ENCODE data around the gene OOSP3.

Gene OOSP3

DNA sequence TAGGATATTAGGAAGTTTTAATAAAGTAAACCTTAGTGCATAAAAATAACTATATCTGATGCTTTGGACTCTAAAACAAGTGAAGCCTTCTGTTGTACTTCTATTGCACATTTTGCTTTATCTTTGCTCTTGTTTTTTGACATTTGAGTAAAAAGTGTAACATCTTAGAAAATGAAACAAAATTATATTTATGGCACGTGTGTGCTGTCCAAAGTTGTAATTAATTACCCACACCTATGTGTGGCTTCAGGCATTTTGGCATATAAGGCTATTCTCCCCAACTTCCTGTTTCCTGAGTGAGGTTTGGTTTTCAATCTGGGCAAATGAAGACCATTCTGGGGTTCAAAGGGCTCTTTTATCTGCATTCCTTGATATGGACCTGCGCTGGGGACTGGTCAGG lies 59.5 kb downstream of the OOSP3 start, which contains the start of gene OOSP1:
Gene OOSP1, plus strand, starts transcription at position 301 of the 400 bp plus-strand sequence. Its CDS starts 23 bp downstream, at position 324.
- no peak within 1 kb of the TSS for H3K4me3 ChIP-seq (ENCODE audit: low read depth, low read length)
- TF ChIP-seq, protein P1, sequence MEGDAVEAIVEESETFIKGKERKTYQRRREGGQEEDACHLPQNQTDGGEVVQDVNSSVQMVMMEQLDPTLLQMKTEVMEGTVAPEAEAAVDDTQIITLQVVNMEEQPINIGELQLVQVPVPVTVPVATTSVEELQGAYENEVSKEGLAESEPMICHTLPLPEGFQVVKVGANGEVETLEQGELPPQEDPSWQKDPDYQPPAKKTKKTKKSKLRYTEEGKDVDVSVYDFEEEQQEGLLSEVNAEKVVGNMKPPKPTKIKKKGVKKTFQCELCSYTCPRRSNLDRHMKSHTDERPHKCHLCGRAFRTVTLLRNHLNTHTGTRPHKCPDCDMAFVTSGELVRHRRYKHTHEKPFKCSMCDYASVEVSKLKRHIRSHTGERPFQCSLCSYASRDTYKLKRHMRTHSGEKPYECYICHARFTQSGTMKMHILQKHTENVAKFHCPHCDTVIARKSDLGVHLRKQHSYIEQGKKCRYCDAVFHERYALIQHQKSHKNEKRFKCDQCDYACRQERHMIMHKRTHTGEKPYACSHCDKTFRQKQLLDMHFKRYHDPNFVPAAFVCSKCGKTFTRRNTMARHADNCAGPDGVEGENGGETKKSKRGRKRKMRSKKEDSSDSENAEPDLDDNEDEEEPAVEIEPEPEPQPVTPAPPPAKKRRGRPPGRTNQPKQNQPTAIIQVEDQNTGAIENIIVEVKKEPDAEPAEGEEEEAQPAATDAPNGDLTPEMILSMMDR (IDR thresholded peaks at IDR 0.05; ENCODE audit: low read depth, low read length), result no peak
- no peak for DNase-seq (ENCODE audit: low read depth, low spot score)
- in situ Hi-C loops (cut with HindIII; ENCODE audit: low sequenced_read_pairs), result no loop called here

DNA sequence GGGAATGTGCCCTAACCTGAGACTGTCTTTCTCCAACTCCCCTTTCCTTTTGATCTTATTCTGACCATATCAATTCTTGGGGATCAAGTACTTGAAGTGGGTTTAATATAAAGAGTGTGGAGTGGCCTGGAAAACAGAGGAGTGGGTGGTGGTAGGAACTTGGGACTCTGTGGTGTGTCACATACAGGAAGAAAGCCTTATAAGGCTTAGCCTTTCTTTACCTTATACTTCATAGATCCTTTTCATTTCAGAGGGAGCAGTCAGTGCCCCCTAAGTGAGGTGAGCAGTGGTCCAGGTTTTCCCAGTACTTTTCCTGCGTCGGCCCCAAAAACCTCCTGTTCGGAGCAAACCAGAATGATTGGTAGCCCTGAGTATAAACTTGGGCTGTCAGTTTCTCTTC lies 60.1 kb downstream of the OOSP3 start:
- TF ChIP-seq, protein P1 (IDR thresholded peaks at IDR 0.05; ENCODE audit: low read depth, low read length), result no peak
- H3K4me3 ChIP-seq (ENCODE audit: low read depth, low read length), result no peak overlapping the region
- in situ Hi-C loops (cut with HindIII; ENCODE audit: low sequenced_read_pairs), result no loop called here
- no peak for DNase-seq (ENCODE audit: low read depth, low spot score)

DNA sequence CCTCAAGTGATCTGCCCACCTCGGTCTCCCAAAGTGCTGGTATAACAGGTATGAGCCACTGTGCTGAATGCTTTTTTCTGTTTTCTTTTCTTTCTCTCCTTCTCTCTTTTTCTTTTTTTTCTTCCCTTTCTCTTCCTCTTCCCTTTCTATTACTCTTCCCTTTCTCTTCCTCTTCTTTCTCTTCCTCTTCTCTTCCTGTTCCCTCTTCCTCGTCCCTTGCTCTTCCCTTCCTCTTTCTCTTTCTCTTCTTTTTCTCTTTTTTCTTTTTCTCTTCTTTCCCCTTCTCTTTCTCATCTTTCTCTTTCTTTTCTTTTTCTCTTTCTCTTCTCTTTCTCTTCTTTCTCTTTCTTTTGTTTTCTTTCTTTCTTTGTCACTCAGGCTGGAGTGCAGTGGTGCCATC lies 60.9 kb downstream of the OOSP3 start:
- no peak overlapping the region for H3K4me3 ChIP-seq (ENCODE audit: low read depth, low read length)
- TF ChIP-seq, protein P1 (IDR thresholded peaks at IDR 0.05; ENCODE audit: low read depth, low read length), result no peak
- no peak for DNase-seq (ENCODE audit: low read depth, low spot score)
- in situ Hi-C loops (cut with HindIII; ENCODE audit: low sequenced_read_pairs), result no loop called here

DNA sequence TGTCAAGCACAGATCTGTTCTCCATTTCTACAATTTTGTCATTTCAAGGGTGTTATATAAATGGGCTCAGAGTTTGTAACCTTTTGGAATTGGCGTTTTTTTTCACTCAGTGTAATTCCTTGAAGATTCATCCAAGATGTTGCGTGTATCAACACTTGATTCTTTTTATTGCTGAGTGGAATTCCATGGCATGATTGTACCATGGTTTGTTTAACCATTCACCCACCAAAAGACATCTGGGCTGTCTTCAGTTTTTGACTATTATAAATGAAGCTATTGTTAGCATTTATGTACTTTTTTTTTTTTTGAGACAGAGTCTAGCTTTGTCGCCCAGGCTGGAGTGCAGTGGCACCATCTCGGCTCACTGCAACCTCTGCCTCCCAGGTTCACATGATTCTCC lies 62.5 kb downstream of the OOSP3 start:
- in situ Hi-C loops (cut with HindIII; ENCODE audit: low sequenced_read_pairs), result no loop called here
- TF ChIP-seq, protein P1 (IDR thresholded peaks at IDR 0.05; ENCODE audit: low read depth, low read length), result no peak
- no peak for DNase-seq (ENCODE audit: low read depth, low spot score)
- no peak overlapping the region for H3K4me3 ChIP-seq (ENCODE audit: low read depth, low read length)

DNA sequence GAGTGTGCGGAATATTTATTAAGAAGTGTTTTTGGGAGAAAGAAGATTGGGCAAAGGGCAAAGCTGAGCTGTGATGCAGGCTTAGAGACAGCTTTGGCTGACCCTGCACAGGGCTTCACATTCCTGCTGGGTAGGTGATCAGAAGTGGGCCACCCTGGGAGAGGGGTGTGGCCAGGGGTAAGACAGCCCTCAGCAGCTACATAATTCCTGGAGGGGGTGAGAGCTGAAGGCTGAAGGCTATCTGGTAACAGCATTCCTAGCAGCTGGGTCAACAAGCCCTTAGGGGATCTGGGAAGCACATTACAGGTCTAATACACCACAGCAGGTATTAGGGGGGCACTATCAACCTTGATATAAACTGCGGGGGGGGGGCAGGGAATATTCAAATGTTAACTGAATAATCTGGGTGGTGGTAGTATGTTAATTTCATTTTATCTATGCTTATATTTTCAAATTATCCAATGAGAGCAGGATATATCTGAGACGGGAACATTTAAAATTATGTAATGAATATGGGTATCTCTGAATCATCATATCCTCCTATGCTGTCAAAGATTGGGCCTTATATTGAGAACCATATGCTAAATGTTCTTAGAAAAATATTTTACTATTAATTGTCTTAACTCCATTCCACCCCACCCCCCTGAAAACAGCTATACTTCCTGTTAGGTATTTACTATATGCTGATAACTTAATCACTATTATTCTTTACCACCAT lies 65.6 kb downstream of the OOSP3 start:
- in situ Hi-C loops (cut with HindIII; ENCODE audit: low sequenced_read_pairs), result no loop called here
- no peak for DNase-seq (ENCODE audit: low read depth, low spot score)
- no peak overlapping the region for H3K4me3 ChIP-seq (ENCODE audit: low read depth, low read length)
- TF ChIP-seq, protein P1 (IDR thresholded peaks at IDR 0.05; ENCODE audit: low read depth, low read length), result no peak

DNA sequence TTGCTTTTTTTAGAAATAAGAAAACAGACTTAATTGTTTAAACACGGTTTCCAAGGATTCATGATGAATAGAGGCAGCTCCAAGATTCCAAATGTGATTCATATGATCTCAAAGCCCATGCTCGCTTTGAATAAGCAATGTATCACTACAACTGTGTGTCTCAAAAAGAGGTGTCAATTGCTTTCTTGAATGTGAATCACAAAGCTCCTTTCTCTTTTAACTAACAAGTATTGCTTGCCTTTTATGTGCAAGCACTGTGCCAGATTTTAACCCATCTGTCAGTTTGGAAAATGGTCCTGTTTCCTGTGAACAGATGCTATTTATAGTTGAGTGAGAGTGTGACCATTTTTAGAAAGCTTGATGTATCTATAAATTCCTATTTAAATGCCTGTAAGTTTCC lies 66.1 kb downstream of the OOSP3 start:
- TF ChIP-seq, protein P1 (IDR thresholded peaks at IDR 0.05; ENCODE audit: low read depth, low read length), result no peak
- no peak for DNase-seq (ENCODE audit: low read depth, low spot score)
- H3K4me3 ChIP-seq (ENCODE audit: low read depth, low read length), result no peak overlapping the region
- in situ Hi-C loops (cut with HindIII; ENCODE audit: low sequenced_read_pairs), result no loop called here

Data from astrocyte of the spinal cord (primary cell).